ENCODE results near the gene UBE2E2.

GRCh38 chr3:23608650-23609049 lies 405.5 kb downstream of the UBE2E2 start:
- no peak for TF ChIP-seq POLR2A (IDR thresholded peaks at IDR 0.05)
- no peak for TF ChIP-seq POLR2AphosphoS5 (IDR thresholded peaks at IDR 0.05)
- TF ChIP-seq CTCF (IDR thresholded peaks at IDR 0.05), result no peak
- TF ChIP-seq EP300 (IDR thresholded peaks at IDR 0.05), result no peak

Data from stomach (tissue), 4 donors.